ENCODE results near the gene FXYD1.

FXYD1 gene

DNA sequence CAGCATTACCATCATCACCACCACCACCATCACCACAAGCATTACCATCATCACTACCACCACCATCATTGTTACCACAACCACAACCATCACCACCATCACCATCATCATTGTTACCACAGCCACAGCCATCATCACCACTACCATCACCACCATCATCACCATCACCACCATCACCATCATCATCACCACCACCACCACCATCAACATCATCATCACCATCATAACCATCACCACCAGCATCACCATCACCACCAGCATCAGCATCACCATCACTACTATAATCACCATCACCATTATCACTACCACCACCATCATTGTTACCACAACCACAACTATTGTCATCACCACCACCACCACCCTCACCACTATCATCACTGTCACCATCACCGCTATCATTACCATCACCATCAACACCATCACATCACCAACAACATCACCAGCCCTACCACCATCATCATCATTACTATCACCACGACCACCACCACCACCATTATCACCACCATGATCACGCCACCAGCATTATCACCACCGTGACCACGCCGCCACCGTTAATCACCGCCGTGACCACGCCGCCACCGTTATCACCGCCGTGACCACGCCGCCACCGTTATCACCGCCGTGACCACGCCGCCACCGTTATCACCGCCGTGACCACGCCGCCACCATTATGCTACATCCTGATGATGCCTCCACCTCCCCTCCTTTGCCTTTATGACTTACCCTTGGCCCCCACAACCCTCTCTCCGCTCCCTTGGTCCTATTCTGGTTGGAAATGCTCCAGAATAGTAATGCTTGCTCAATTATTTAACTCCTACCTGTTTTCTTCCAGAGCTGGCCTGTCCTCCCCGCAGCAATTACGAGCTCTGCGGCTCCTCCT, 33.0 kb upstream of the FXYD1 start:
- TF ChIP-seq, protein P1, sequence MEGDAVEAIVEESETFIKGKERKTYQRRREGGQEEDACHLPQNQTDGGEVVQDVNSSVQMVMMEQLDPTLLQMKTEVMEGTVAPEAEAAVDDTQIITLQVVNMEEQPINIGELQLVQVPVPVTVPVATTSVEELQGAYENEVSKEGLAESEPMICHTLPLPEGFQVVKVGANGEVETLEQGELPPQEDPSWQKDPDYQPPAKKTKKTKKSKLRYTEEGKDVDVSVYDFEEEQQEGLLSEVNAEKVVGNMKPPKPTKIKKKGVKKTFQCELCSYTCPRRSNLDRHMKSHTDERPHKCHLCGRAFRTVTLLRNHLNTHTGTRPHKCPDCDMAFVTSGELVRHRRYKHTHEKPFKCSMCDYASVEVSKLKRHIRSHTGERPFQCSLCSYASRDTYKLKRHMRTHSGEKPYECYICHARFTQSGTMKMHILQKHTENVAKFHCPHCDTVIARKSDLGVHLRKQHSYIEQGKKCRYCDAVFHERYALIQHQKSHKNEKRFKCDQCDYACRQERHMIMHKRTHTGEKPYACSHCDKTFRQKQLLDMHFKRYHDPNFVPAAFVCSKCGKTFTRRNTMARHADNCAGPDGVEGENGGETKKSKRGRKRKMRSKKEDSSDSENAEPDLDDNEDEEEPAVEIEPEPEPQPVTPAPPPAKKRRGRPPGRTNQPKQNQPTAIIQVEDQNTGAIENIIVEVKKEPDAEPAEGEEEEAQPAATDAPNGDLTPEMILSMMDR (IDR thresholded peaks at IDR 0.05; ENCODE audit: unreplicated experiment in 3 of 3) = no peak
- Mint-ChIP-seq H3K9me3 (no peaks in the 10 kb centered on the region), H3K27me3 (ENCODE audit: low read depth) (peaks cover 6% of the 10 kb centered on the region), H3K36me3 (ENCODE audit: low read depth) (no peaks in the 10 kb centered on the region), H3K4me1 (no peaks in the 10 kb centered on the region), H3K4me3 (no peak overlapping the region), H3K27ac (no peak overlapping the region)

GRCh38 chr19:35106291-35106583, 32.4 kb upstream of the FXYD1 start:
- no peaks in the 10 kb centered on the region for H3K36me3 Mint-ChIP-seq (ENCODE audit: low read depth)
- peaks cover 6% of the 10 kb centered on the region for H3K27me3 Mint-ChIP-seq (ENCODE audit: low read depth)
- TF ChIP-seq, protein P1 (IDR thresholded peaks at IDR 0.05; ENCODE audit: unreplicated experiment in 3 of 3) = no peak
- H3K4me3 Mint-ChIP-seq = no peak overlapping the region
- no peaks in the 10 kb centered on the region for H3K9me3 Mint-ChIP-seq
- no peaks in the 10 kb centered on the region for H3K4me1 Mint-ChIP-seq
- no peak overlapping the region for H3K27ac Mint-ChIP-seq

GRCh38 chr19:35106898-35107541, 31.6 kb upstream of the FXYD1 start:
- no peaks in the 10 kb centered on the region for H3K9me3 Mint-ChIP-seq
- no peaks in the 10 kb centered on the region for H3K36me3 Mint-ChIP-seq (ENCODE audit: low read depth)
- H3K4me1 Mint-ChIP-seq = no peaks in the 10 kb centered on the region
- H3K27ac Mint-ChIP-seq = no peak overlapping the region
- peaks cover 6% of the 10 kb centered on the region for H3K27me3 Mint-ChIP-seq (ENCODE audit: low read depth)
- H3K4me3 Mint-ChIP-seq = no peak overlapping the region
- TF ChIP-seq, protein P1 (IDR thresholded peaks at IDR 0.05; ENCODE audit: unreplicated experiment in 3 of 3) = no peak

DNA sequence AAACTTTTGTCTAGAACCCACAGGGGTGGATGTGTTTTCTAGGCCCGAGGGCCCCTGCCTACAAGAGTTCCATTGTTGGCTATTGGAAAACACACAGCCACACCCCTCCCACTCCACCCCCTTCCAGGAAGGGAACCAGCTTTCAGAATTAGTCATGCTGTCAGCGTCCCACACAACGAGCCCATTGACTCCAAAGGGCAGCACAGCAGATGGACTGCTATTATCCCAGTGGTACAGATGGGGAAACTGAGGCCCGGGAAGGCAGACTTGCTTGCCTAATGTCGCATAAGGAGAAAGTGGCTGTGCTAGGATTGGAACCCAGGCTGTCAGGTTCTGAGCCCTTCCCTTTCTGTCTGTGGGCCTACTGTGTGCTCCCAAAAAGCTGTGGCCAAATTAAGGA, 31.1 kb upstream of the FXYD1 start:
- Mint-ChIP-seq H3K27ac (no peak overlapping the region), H3K27me3 (ENCODE audit: low read depth) (peaks cover 6% of the 10 kb centered on the region), H3K36me3 (ENCODE audit: low read depth) (no peaks in the 10 kb centered on the region), H3K9me3 (no peaks in the 10 kb centered on the region), H3K4me1 (no peaks in the 10 kb centered on the region), H3K4me3 (no peak overlapping the region)
- TF ChIP-seq, protein P1 (IDR thresholded peaks at IDR 0.05; ENCODE audit: unreplicated experiment in 3 of 3) = no peak

GRCh38 chr19:35108730-35109129, 29.9 kb upstream of the FXYD1 start:
- Mint-ChIP-seq H3K27me3 (ENCODE audit: low read depth) (peaks cover 6% of the 10 kb centered on the region), H3K27ac (no peak overlapping the region), H3K4me3 (no peak overlapping the region), H3K9me3 (no peaks in the 10 kb centered on the region), H3K36me3 (ENCODE audit: low read depth) (no peaks in the 10 kb centered on the region), H3K4me1 (no peaks in the 10 kb centered on the region)
- TF ChIP-seq, protein P1 (IDR thresholded peaks at IDR 0.05; ENCODE audit: unreplicated experiment in 3 of 3) = no peak

All from nephron (organoid).